ENCODE measurements around the gene SRGAP2C. TPM values are rescaled to one million over a fixed set of nuclear protein-coding genes. Genes with fewer than 3 reads are reported as not detected.
"Not testable (repeated sequence)": the region's sequence is repeated elsewhere in the genome, so short reads cannot be mapped to it uniquely, and the experiment has no call there.

SRGAP2C gene
- total RNA-seq, 1 experiment from 2014 or later, result 36.6 TPM

DNA sequence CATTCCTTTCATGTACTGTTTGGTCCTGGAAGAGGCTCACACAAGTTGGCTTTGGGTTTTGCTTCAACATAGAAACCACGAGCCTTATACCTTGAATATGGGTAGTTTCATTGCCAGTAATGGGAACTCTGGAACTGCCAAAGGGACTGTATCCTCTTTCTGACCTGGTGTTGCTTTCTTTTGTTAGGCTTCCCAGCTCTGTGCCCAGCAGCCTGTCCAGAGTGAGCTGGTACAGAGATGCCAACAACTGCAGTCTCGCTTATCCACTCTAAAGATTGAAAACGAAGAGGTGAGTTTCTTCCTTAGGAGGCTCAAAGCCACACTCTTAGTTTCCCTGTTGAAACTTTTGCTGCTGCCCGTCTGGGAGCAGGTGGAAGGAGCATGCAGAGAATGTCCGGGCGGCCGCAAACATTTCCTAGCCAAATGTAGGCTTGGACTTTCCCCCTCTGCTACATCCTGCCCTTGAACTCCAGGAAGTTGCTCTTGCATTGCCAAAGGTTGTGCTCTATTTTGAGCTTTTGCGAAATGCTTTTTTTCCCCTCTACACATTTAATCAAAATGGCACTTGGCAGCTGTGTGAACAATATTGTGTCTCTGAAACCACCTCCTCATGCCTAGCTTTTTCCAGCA is 201.7 kb downstream of the SRGAP2C start:
- CTCF ChIA-PET; POLR2A ChIA-PET; DNase-seq (ENCODE audit: unreplicated experiment); intact Hi-C loops (cut with micrococcal nuclease); H3K4me1 Mint-ChIP-seq (ENCODE audit: insufficient read depth, unreplicated experiment); H3K4me3 Mint-ChIP-seq (ENCODE audit: unreplicated experiment); BruUV-seq (replicated peaks); H3K27me3 Mint-ChIP-seq (ENCODE audit: insufficient read depth, unreplicated experiment); H3K27ac Mint-ChIP-seq (ENCODE audit: low read depth, unreplicated experiment); H3K36me3 Mint-ChIP-seq (ENCODE audit: insufficient read depth, unreplicated experiment); H3K9me3 Mint-ChIP-seq (ENCODE audit: unreplicated experiment): not testable (repeated sequence)

- POLR2A ChIA-PET; H3K36me3 Mint-ChIP-seq (ENCODE audit: insufficient read depth, unreplicated experiment); BruUV-seq (replicated peaks); H3K9me3 Mint-ChIP-seq (ENCODE audit: unreplicated experiment); intact Hi-C loops (cut with micrococcal nuclease); H3K4me3 Mint-ChIP-seq (ENCODE audit: unreplicated experiment); H3K4me1 Mint-ChIP-seq (ENCODE audit: insufficient read depth, unreplicated experiment); DNase-seq (ENCODE audit: unreplicated experiment); H3K27ac Mint-ChIP-seq (ENCODE audit: low read depth, unreplicated experiment); H3K27me3 Mint-ChIP-seq (ENCODE audit: insufficient read depth, unreplicated experiment); CTCF ChIA-PET: not testable (repeated sequence)
Observed at GRCh38 chr1:121389895-121390560, 205.3 kb downstream of the SRGAP2C start.

- CTCF ChIA-PET, POLR2A ChIA-PET: not testable (repeated sequence)
Observed at GRCh38 chr1:121392130-121392529, 207.4 kb downstream of the SRGAP2C start.

DNA sequence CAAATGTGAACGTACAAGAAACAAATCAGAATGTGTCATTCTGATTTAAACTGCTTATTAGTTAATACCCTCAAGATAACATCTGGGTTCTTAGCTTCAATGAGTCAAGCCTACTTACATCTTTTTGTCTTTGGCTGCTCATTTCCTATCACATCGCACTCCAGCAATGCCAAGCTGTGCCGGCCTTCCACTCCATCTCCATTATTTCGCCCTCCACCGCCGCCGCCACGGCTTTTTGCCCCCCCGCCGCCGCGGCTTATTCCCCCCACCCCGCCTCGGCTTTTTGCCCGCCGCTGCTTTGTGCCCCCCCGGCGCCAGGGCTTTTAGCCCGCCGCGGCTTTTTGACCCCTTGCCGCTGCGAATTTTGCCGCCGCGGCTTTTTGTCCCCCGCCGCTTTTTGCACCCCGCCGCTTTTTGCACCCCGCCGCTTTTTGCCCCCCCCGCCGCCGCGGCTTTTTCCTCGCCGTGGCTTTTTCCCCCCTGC is 211.0 kb downstream of the SRGAP2C start:
- peak overlapping the region; percentile 76 for H3K4me3 Mint-ChIP-seq (ENCODE audit: unreplicated experiment)

More at GRCh38 chr1:121392130-121392529, 207.4 kb downstream of the SRGAP2C start:
- H3K4me1 Mint-ChIP-seq (ENCODE audit: insufficient read depth, unreplicated experiment); H3K4me3 Mint-ChIP-seq (ENCODE audit: unreplicated experiment); H3K27me3 Mint-ChIP-seq (ENCODE audit: insufficient read depth, unreplicated experiment); H3K27ac Mint-ChIP-seq (ENCODE audit: low read depth, unreplicated experiment); H3K9me3 Mint-ChIP-seq (ENCODE audit: unreplicated experiment); BruUV-seq (replicated peaks); DNase-seq (ENCODE audit: unreplicated experiment); intact Hi-C loops (cut with micrococcal nuclease); H3K36me3 Mint-ChIP-seq (ENCODE audit: insufficient read depth, unreplicated experiment): not testable (repeated sequence)

GRCh38 chr1:121396335-121397081 is 211.7 kb downstream of the SRGAP2C start:
- CTCF ChIA-PET, result interaction anchor here (0.6 kb wide), 1 partner anchor 37 kb away, joined by 3 read pairs; no protein-coding TSS in a partner anchor
- Mint-ChIP-seq H3K36me3 (ENCODE audit: insufficient read depth, unreplicated experiment) (peaks cover 16% of the 10 kb centered on the region), H3K9me3 (ENCODE audit: unreplicated experiment) (peaks cover 18% of the 10 kb centered on the region), H3K4me3 (ENCODE audit: unreplicated experiment) (peak overlapping the region; percentile 76)
- POLR2A ChIA-PET, result interaction anchor here (1.4 kb wide), 1 partner anchor 34 kb away, joined by 3 read pairs; no protein-coding TSS in a partner anchor
- H3K27ac Mint-ChIP-seq (ENCODE audit: low read depth, unreplicated experiment); intact Hi-C loops (cut with micrococcal nuclease); H3K4me1 Mint-ChIP-seq (ENCODE audit: insufficient read depth, unreplicated experiment); H3K27me3 Mint-ChIP-seq (ENCODE audit: insufficient read depth, unreplicated experiment); DNase-seq (ENCODE audit: unreplicated experiment); BruUV-seq (replicated peaks): not testable (repeated sequence)

More for the DNA sequence above, 211.0 kb downstream of the SRGAP2C start:
- Mint-ChIP-seq H3K9me3 (ENCODE audit: unreplicated experiment) (peaks cover 11% of the 10 kb centered on the region), H3K36me3 (ENCODE audit: insufficient read depth, unreplicated experiment) (peaks cover 11% of the 10 kb centered on the region)
- intact Hi-C loops (cut with micrococcal nuclease); H3K27me3 Mint-ChIP-seq (ENCODE audit: insufficient read depth, unreplicated experiment); H3K4me1 Mint-ChIP-seq (ENCODE audit: insufficient read depth, unreplicated experiment); H3K27ac Mint-ChIP-seq (ENCODE audit: low read depth, unreplicated experiment); BruUV-seq (replicated peaks); CTCF ChIA-PET: not testable (repeated sequence)
- peak; percentile 11 for DNase-seq (ENCODE audit: unreplicated experiment)
- POLR2A ChIA-PET, result interaction anchor here (1.4 kb wide), 1 partner anchor 34 kb away, joined by 3 read pairs; no protein-coding TSS in a partner anchor

GRCh38 chr1:121397101-121397500 is 212.3 kb downstream of the SRGAP2C start:
- POLR2A ChIA-PET, result interaction anchor here (1.4 kb wide), 1 partner anchor 33 kb away, joined by 3 read pairs; no protein-coding TSS in a partner anchor
- BruUV-seq (replicated peaks); H3K27me3 Mint-ChIP-seq (ENCODE audit: insufficient read depth, unreplicated experiment); H3K4me1 Mint-ChIP-seq (ENCODE audit: insufficient read depth, unreplicated experiment); H3K27ac Mint-ChIP-seq (ENCODE audit: low read depth, unreplicated experiment); intact Hi-C loops (cut with micrococcal nuclease); DNase-seq (ENCODE audit: unreplicated experiment): not testable (repeated sequence)
- CTCF ChIA-PET, result interaction anchor here (0.6 kb wide), 1 partner anchor 38 kb away, joined by 3 read pairs; no protein-coding TSS in a partner anchor
- H3K4me3 Mint-ChIP-seq (ENCODE audit: unreplicated experiment), result peak overlapping the region; percentile 76
- H3K9me3 Mint-ChIP-seq (ENCODE audit: unreplicated experiment), result peaks cover 19% of the 10 kb centered on the region
- H3K36me3 Mint-ChIP-seq (ENCODE audit: insufficient read depth, unreplicated experiment), result peaks cover 18% of the 10 kb centered on the region

GRCh38 chr1:121399193-121399592 is 214.4 kb downstream of the SRGAP2C start:
- H3K27me3 Mint-ChIP-seq (ENCODE audit: insufficient read depth, unreplicated experiment); POLR2A ChIA-PET; intact Hi-C loops (cut with micrococcal nuclease); DNase-seq (ENCODE audit: unreplicated experiment); BruUV-seq (replicated peaks); H3K27ac Mint-ChIP-seq (ENCODE audit: low read depth, unreplicated experiment); H3K4me1 Mint-ChIP-seq (ENCODE audit: insufficient read depth, unreplicated experiment); H3K4me3 Mint-ChIP-seq (ENCODE audit: unreplicated experiment); CTCF ChIA-PET: not testable (repeated sequence)
- peaks cover 19% of the 10 kb centered on the region for H3K9me3 Mint-ChIP-seq (ENCODE audit: unreplicated experiment)
- peaks cover 18% of the 10 kb centered on the region for H3K36me3 Mint-ChIP-seq (ENCODE audit: insufficient read depth, unreplicated experiment)

DNA sequence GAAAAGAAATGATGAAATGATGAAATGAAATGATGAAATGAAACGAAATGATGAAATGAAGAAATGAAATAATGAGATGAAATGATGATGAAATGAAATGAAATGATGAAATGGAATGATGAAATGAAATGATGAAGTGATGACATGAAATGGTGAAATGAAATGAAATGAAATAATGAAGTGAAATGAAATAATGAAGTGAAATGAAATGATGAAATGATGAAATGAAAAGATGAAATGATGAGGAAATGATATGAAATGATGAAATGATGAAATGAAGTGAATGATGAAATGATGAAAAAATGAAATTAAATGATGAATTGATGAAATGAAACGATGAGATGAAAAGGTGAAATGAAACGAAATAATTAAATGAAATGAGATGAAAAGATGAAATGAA is 215.3 kb downstream of the SRGAP2C start:
- CTCF ChIA-PET; H3K4me1 Mint-ChIP-seq (ENCODE audit: insufficient read depth, unreplicated experiment); H3K4me3 Mint-ChIP-seq (ENCODE audit: unreplicated experiment); POLR2A ChIA-PET; H3K27me3 Mint-ChIP-seq (ENCODE audit: insufficient read depth, unreplicated experiment); BruUV-seq (replicated peaks); intact Hi-C loops (cut with micrococcal nuclease); H3K27ac Mint-ChIP-seq (ENCODE audit: low read depth, unreplicated experiment); DNase-seq (ENCODE audit: unreplicated experiment): not testable (repeated sequence)
- Mint-ChIP-seq H3K36me3 (ENCODE audit: insufficient read depth, unreplicated experiment) (peaks cover 18% of the 10 kb centered on the region), H3K9me3 (ENCODE audit: unreplicated experiment) (peaks cover 19% of the 10 kb centered on the region)
